Cardiac fibroblast (primary cell): ENCODE data around the gene DKC1.

ENCODE experiments used
- DNase-seq, 2 donors: peaks; one replicate each; pipeline versions ENCODE4 v3.0.0 to v3.0.0-alpha.2; 2010; ENCODE audit warnings: low read depth in 2 of 2
- H3K4me3 ChIP-seq, 2 donors: replicated peaks in 1 of 2; 1 replicate in 1 of 2; 2 replicates in 1 of 2; pipeline ENCODE4 v1.5.1; 2011; ENCODE audit warnings: low read depth in 2 of 2, low read length in 2 of 2, mild to moderate bottlenecking in 2 of 2, moderate library complexity in 1 of 2
- TF ChIP-seq, protein P1 (sequence below): IDR thresholded peaks from one replicate; pipeline ENCODE4 v1.5.1; 2011; ENCODE audit warnings: low read depth, mild to moderate bottlenecking, low read length, inconsistent platforms

DKC1 gene

DNA sequence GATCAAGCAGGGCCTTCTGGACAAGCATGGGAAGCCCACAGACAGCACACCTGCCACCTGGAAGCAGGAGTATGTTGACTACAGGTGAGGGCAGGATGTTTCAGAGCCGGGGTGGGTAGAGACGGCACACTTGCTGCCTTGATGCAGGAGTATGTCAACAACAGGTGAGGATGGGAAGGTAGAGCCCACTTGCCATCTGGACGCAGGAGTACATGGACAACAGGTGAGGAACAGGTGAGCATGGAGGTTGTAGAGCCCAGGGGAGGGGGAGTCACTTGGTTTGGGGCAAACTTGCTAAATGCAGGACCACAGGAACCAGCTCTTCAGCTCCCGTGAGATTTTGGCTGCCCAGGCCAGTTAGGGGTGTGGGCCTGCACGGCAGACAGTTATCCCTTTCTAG lies 12.0 kb downstream of the DKC1 start:
- H3K4me3 ChIP-seq = no peak overlapping the region
- TF ChIP-seq, protein P1, sequence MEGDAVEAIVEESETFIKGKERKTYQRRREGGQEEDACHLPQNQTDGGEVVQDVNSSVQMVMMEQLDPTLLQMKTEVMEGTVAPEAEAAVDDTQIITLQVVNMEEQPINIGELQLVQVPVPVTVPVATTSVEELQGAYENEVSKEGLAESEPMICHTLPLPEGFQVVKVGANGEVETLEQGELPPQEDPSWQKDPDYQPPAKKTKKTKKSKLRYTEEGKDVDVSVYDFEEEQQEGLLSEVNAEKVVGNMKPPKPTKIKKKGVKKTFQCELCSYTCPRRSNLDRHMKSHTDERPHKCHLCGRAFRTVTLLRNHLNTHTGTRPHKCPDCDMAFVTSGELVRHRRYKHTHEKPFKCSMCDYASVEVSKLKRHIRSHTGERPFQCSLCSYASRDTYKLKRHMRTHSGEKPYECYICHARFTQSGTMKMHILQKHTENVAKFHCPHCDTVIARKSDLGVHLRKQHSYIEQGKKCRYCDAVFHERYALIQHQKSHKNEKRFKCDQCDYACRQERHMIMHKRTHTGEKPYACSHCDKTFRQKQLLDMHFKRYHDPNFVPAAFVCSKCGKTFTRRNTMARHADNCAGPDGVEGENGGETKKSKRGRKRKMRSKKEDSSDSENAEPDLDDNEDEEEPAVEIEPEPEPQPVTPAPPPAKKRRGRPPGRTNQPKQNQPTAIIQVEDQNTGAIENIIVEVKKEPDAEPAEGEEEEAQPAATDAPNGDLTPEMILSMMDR = no peak
- DNase-seq = no peak

DNA sequence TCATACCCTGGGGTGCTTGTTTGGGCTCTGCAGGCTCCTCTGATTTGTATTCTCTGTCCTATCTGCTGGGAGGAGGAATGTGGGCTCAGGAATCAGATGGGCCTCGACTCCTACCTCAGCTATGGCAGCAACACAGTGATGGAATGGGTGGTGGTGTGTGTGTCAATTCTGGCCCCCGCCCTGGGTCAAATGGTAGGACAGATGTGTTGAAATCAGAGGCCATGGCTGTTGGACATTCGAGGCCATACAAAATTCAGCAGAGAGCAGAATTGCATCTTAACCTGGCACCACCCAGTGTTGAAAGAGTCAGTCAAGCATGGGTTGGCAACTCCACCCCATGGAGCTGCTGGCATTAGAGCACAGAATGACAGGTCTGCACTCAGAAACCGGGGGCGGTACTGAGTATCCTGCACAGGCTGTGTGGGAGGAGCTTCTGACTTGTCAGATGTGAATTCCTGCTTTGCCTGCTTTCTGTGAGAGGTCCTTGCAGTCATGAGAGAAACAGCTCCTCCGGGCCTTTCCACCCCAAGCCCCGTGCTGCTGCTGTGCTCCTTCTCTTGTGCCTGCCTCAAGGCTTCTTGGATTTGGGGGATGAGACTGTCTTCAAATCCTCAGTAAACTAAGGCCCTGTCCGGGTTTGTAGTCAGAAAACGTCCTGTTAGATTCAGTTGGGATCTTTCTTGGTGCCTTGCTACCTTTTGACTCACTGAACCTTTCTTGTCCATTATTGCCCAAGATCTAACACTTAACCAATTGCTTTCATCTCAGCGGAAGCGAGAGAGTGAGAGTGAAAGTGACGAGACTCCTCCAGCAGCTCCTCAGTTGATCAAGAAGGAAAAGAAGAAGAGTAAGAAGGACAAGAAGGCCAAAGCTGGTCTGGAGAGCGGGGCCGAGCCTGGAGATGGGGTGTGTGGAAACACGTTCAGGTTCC lies 13.0 kb downstream of the DKC1 start:
- peak in 1 of 2 donors; percentile 48 for DNase-seq
- TF ChIP-seq, protein P1 = no peak

DNA sequence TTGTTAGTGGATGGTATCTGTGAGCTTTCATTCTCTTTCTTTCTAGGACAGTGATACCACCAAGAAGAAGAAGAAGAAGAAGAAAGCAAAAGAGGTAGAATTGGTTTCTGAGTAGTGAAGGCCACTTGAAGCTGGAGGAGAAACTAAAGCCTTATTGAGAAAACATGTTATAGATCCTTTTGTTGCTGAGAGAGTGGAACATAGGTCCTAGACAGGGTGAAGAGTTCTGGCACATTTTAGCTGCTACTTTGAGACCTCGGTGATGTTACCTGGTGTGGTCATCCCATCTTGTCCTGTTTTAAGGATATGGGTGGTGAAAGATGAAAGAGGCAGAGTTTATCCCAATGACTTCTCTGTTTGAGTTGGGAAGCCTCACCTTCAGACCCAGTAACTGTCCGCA lies 14.1 kb downstream of the DKC1 start:
- no peak overlapping the region for H3K4me3 ChIP-seq
- TF ChIP-seq, protein P1 = no peak
- no peak for DNase-seq

More for the DNA sequence above, 13.0 kb downstream of the DKC1 start:
- H3K4me3 ChIP-seq = no peak overlapping the region

DNA sequence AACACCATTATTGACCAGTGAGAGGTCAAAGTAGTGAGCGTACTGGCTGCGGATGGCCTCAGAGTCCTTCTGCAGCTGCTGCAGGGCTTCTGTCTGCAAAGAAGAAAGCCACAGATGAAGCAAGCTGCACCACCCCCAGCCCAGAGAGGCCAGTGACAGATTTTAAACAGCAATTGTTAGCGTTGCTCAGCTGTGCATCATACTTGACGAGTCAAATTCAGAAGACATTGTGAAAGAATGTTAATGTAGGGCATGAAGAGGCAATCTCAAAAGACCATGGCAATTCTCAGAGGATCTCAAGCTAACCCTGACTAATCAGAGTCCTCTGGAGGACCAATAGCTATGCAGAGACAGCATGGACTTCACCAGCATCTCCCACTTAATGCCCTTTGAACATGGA lies 16.6 kb downstream of the DKC1 start:
- peak; percentile 18 to 82 for DNase-seq
- no peak overlapping the region for H3K4me3 ChIP-seq
- TF ChIP-seq, protein P1 = no peak

DNA sequence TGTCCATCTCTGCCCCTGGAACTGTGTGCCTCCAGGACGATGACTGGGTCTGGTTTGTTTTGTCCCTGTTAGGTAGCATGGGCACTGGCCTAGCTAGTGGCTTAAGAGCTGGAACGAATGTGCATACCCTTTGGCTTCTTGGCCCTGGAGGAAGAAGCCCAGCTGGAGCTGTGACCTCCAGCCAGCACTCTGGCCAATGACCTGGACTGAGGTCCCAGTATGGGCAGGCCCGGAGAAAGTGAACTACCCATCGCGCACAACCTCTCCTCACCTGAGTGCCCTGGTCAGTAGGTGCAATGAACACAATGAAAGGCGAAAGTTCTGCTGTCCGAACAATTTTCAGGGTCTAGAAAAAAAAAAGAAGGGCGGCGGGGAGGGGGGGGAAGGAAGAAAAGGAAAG lies 18.3 kb downstream of the DKC1 start:
- DNase-seq = no peak
- H3K4me3 ChIP-seq = no peak overlapping the region
- TF ChIP-seq, protein P1 = no peak

DNA sequence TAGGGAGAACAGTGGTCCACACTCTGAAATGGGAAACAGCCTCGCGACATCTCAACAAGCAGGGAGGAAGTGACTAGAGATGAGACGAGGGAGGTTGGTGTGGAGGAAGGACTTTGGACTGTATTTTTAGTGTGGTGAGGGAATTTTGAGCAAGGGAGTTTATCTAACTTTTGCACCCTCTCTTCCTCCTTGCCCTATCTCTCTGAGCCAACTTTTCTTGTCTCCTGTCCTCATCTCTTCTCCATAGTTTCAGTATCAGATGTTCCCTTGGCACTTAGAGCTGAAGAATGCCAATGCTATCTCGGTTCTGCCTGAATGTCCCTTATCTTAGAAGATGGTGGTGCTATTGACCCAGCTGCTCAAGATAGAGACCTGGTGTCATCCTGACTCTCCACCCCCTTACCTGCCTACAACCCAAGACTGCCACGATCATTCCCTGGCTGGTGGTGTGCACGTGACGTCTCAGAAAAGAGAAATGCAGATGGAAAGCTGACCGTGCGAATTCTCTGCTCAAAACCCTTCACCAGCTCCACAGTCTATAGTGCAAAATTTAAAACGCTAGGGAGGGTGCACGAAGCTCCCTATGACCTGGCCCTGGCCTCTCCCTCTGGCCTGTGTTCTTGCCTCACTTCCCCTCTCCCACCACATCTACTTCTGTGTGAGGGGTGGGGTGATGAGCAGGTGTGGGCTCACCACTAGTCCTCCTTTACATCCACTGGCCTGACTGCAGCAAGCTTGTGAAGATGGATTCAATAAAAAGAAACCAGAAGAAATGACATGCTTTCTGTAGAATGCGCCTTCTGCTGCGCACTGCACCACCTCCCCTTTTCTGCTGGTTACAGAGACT lies 21.7 kb downstream of the DKC1 start:
- no peak for DNase-seq
- TF ChIP-seq, protein P1 = no peak
- no peak overlapping the region for H3K4me3 ChIP-seq
